GM21526 (cell line): ENCODE data around the gene PALD1.

Experiments used
- ATAC-seq: cut with Tn5 transposase; IDR thresholded peaks from one replicate; pipeline ENCODE4 v1.9.1; 2021; ENCODE audit warnings: moderate library complexity; ENCODE audit not compliant: unreplicated experiment, low FRiP score

The PALD1 gene

DNA sequence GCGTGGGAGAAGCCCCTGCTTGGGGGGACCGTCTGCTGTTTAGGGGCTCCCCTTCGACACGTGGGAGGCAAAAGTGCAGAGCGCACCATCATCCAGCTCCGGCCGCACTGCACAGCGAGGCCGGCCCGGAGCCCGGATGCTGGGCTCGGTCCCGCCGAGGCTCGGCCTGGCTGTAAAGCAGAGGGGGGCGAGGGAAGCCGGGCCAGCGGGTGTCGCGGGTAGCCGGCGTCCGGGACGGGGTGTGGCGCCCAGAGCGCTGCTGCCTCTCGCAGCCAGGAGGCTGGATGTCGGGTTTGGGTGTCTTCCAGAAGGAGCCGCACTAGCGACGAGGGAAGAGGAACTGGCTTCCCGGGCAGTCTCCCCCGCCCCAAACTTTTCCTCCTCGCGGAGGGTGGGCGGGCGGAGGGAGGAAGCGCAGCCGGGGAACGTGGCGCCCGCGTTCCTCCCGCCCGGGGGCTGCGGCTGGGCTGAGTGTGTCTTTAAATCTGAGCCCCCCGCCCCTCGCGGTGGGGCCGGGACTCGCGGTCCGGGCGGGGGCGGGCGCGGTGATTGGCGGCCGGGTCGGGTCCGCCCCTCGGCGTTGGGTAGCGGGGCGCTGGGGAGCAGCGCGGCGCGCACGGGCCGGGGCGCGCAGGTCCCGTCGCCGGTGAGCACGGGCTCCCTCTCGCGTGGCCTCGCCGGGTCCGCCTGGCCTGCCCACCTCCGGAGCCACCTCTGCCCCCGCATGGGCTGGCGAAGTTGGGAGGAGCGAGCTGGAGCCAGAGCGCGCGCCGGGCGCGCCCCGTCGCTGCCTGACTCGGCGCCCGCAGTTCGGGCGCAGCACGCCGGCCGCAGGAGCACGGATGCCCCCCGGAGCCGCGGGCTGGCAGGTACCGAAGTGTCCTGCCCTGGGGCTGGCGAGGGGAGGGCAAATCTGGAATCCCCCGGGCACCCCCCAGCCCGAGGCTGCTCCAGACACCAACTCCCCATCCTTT, at the start of gene PALD1:
TSS of gene PALD1 (plus strand) at position 577 of the 974 bp plus-strand sequence. CDS start 47,185 bp downstream, outside the sequence.
- no peak for ATAC-seq

GRCh38 chr10:70430493-70431445, 47.8 kb upstream of the PALD1 start:
- no peak for ATAC-seq

GRCh38 chr10:70432101-70432500, 46.5 kb upstream of the PALD1 start:
- no peak for ATAC-seq

DNA sequence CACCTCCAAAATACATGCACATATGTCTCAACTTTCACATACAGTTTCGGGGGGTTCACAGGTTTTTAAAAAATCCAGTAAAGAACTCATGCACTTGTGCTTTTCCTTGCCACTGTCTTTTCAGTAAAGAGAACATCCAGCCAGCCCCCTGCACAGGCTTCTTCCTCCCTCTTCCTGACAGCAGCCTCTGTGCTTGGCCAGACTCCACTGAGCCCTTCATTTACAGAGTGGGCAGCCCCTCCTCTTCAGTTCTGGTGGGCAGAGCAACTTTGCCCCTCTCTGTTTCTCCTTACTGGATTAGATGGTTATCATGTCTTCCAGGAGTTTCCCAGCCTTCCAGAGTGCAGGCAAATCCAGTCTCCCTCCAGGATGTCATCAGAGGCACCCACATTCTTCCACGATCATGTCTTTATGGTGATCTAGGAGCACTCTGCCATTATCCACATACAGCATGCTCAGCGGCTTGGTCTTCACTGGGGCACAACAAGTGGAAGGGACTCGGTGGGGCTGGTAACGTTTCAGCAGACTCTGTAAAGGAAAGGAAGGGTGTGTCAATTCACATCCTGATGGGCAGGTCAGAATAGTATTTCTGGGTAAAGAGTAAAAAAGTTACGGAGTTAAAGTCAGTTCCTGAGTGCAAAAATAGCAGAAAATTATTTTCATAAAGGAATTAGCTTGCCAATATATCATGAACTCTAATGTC, 45.9 kb upstream of the PALD1 start:
- ATAC-seq = no peak

DNA sequence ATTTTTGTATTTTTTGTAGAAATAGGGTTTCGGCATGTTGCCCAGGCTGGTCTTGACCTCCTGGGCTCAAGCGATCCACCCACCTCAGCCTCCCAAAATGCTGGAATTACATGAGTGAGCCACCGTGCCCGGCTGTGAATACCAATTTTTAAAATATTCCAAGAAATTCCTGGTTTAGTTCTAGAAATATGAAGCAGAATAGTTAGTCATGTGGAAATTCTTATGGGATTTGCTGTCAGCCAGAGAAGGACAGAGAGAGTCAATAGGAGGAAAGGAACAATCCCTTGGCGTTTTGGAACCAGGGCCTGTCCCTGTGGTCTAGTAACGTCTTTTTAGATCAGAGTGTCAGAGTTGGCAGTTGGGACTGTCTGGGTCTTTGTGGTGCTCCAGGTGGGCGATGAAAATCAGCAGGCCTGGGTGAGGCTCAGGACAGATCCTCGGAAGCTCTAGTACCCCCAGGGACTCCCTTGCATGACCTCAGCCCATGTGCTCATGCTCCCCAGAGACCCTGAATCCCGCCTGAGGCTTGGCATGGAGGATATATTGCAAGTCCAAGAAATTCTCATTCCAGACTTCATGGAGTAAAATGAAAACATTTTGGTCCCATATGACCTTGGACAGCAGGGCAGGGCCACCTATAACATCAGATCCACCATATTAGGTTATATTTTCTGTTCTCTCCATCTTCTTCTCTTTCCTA, 44.8 kb upstream of the PALD1 start:
- ATAC-seq = no peak

GRCh38 chr10:70435241-70436085, 43.1 kb upstream of the PALD1 start:
- ATAC-seq = no peak

DNA sequence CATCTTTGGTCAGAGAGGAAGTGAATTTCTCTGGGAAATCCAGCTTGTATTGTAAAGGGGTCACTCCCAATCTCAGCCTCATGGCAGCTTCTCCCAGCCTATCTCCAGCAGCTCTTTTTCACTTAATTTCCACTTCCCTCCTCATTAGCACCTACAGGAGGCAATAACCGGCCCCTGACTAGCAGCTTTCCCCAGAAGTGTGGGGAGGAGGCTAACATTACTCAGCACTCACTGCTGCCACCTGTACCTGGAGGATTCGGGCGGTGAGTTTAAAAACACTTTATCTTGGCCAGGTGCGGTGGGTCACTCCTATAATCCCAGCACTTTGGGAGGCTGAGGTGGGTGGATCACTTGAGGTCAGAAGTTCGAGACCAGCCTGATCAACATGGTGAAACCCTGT, 40.8 kb upstream of the PALD1 start:
- ATAC-seq = no peak

DNA sequence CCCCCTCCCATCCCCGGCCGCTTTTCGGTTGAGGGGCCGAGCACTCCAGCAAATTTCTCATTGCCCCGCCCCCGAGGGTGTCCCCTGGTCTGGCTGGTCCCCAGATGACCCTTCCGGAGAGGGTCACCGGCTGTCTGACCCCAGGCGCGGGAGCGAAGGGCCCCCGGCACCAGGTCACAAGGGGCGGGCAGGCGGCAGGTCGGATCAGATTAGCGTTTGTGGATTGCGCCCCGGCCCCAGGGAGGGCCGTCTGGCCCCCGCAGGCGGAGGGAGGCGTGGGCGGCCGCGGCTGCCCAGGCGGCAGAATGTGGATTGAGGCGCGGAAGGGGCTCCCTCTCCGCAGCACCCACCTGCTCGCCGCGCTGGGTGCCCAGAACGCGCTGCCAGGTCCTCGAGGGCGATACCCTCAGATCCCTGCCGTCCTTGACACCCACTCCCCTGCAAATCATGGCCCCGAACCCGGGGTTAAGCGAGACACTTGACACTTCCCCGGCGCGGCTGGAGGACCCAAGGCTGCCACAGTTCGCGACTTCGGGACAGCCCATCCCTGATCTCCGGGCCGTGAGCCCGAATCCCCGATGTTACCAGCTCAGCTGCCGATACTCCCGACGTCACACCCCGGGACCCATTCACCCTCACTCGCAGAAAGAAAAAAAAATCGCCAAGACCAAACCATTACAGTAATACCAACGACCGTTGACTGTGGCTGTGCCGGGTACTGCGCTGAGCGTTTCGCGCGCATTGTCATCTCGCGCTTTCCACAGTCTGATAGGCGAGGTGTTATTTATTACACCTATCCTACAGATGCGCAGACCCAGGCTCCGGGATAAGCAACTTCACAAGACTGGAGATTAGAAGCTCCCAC, 38.0 kb upstream of the PALD1 start:
- ATAC-seq = no peak

DNA sequence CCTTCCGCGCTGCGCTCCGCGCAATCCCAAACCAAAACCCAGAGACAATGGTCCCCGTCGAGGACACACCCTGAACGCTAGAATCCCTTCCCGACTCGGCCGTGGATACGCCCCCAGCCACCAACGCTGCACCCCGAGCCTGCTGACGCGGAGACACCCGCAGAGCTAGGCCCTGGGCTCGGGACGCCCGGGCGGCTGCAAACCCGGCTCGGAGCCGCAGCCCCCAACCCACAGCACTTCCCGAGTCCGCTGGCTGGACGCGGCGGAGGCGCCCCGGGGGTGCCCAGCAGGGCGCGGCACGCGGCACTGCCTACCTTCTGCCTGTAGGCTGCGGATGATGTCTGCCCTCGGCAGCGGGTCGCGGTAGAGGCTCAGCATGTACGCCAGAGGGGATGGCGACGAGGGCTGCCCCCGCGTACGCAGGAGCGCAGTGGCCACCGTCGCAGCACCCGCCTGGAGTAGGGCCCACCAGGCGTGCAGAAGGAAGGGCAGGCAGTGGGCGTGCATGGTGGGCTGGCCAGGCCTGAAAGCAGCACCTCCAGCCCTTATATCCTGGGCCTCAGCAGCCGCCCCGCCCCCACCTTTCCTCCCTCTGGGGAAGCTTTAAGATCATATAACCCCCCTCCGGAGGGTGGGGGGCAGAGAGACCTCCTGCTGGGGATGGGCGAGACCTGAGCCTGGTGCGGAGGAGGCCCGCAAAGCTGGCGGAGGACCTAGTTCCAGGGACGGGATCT, 37.2 kb upstream of the PALD1 start, which contains the start of gene NODAL:
TSS of gene NODAL (minus strand) at position 521 of the 734 bp plus-strand sequence. CDS start at position 507, 14 bp downstream.
- ATAC-seq = no peak

DNA sequence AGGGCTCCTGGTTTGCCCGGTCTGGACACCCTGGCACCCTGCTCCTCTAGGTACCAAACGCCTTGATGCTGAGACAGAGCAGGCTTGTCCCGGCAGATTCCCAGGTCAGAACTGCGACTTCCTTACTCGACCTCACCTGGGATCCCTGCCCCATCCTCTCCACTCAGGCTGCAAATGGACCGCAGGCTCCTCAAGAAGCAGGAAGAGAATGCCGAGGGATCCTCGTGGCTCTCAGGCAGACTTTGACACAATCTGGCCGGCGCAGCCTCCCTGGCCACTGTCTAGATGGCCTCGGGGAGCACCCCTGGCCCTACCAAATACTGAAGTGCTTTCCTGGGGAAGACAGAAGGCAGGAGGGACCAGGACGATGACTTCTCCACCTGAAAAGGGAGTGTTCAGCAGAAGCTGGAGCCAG, 36.7 kb upstream of the PALD1 start:
- ATAC-seq = no peak

- no peak for ATAC-seq
These were observed 36.1 kb upstream of the PALD1 start for GRCh38 chr10:70442332-70442988.

- no peak for ATAC-seq
These were observed 33.8 kb upstream of the PALD1 start for GRCh38 chr10:70444744-70445143.

DNA sequence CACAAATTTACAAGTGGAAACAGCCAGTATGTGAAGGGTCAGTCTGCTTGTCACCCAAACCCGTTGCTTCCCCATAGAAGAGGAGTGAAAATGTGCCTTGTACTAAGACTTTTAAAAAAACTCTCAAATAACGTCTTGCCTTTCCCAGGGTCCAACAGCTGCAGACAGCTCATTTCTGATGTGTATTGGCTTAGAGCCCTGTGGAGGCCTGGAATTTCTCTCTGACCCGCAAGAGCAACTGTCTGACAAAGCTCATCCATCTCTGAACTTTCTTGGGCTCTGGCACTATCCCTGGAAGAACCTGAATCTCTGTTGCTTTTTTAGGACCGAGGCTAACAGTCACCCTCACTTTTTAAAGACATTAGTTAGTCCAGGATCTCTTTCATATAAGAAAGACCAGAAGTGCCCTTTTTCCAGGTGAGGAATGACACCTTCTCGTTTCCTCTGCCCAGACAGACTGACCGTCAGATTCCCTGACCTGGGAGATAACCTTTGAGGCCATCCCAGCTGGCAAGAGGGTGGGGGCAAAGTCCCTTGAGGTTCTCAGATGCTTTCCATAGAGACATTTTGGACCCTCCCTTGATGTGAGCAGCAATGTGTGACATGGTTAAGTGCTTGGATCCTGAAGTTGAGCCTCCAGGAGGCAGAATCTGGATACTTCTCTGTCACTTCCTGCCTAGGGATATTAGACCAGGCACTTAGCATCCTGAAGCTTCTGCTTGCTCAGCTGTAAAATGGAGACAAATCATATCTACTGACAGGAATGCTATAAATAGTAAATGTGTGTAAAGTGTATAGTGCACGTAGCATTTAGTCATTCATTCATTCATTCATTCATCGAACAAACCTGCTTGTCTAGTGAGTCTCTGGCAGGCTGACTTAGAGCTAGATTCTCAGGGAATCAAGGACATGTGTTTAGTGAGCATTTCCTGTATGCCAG, 32.6 kb upstream of the PALD1 start:
- ATAC-seq = no peak

GRCh38 chr10:70448236-70448635, 30.3 kb upstream of the PALD1 start:
- ATAC-seq = no peak

- no peak for ATAC-seq
These were observed 23.3 kb upstream of the PALD1 start for GRCh38 chr10:70455213-70455630.

- ATAC-seq = no peak
These were observed 22.4 kb upstream of the PALD1 start for GRCh38 chr10:70456164-70456563.
